Osteoblast (primary cell): Measurements from ENCODE around the gene LRMDA. TPM values are rescaled to one million over a fixed set of nuclear protein-coding genes. Genes with fewer than 3 reads are reported as not detected.

ENCODE experiments used
- DNase-seq: peaks from one replicate; pipeline ENCODE4 v3.0.0; 2011; ENCODE audit warnings: low spot score, mixed read lengths; ENCODE audit not compliant: insufficient read length; ENCODE audit errors: missing footprints
- H2AFZ ChIP-seq: 2 replicates; pipeline ENCODE4 v1.6.0; 2011; ENCODE audit warnings: mild to moderate bottlenecking, low read length
- H3K27ac ChIP-seq: 2 replicates; pipeline ENCODE4 v1.5.1; 2011; ENCODE audit warnings: mild to moderate bottlenecking, low read depth, low read length, moderate library complexity
- H3K27me3 ChIP-seq: 2 replicates; pipeline ENCODE4 v1.6.0; 2012; ENCODE audit warnings: mild to moderate bottlenecking, control low read depth, inconsistent platforms, low read length, moderate library complexity; ENCODE audit not compliant: insufficient read depth
- H3K36me3 ChIP-seq: 2 replicates; pipeline ENCODE4 v1.5.1; 2011; ENCODE audit warnings: mild to moderate bottlenecking, low read length, control low read depth, moderate library complexity; ENCODE audit not compliant: insufficient read depth
- H3K4me1 ChIP-seq: 2 replicates; pipeline ENCODE4 v1.5.1; 2011; ENCODE audit warnings: mild to moderate bottlenecking, low read length, control low read depth, moderate library complexity; ENCODE audit not compliant: insufficient read depth
- H3K4me2 ChIP-seq: 2 replicates; pipeline ENCODE4 v1.6.0; 2011; ENCODE audit warnings: mild to moderate bottlenecking, low read length; ENCODE audit not compliant: insufficient read depth
- H3K4me3 ChIP-seq: fragments of 200-600 bp; sonication (generic); 3 replicates; pipeline ENCODE4 v1.5.1; 2012; ENCODE audit warnings: mild to moderate bottlenecking, low read length, inconsistent platforms; ENCODE audit not compliant: insufficient read depth
- H3K79me2 ChIP-seq: 2 replicates; pipeline ENCODE4 v1.6.0; 2012; ENCODE audit warnings: mild to moderate bottlenecking, low read length, control low read depth, inconsistent platforms; ENCODE audit not compliant: insufficient read depth
- H3K9me3 ChIP-seq: 2 replicates; pipeline ENCODE4 v1.5.1; 2011; ENCODE audit warnings: low read depth, low read length, control low read depth
- H4K20me1 ChIP-seq: 2 replicates; pipeline ENCODE4 v1.6.0; 2012; ENCODE audit warnings: mild to moderate bottlenecking, low read length, control low read depth; ENCODE audit not compliant: insufficient read depth
- total RNA-seq: library from RNA; depleted of rRNA; stranded (reverse); fragments of >200 nt; gene quantifications from 2 replicates; pipeline ENCODE4 v1.2.3, GENCODE V29; 2012
- TF ChIP-seq, protein P1 (sequence below): IDR thresholded peaks from 2 replicates; pipeline ENCODE4 v1.5.1; 2011; ENCODE audit warnings: mild to moderate bottlenecking, low read depth, low read length, moderate library complexity; ENCODE audit errors: extremely low read depth

The LRMDA gene
- total RNA-seq, 1 donor: 18.5 TPM

DNA sequence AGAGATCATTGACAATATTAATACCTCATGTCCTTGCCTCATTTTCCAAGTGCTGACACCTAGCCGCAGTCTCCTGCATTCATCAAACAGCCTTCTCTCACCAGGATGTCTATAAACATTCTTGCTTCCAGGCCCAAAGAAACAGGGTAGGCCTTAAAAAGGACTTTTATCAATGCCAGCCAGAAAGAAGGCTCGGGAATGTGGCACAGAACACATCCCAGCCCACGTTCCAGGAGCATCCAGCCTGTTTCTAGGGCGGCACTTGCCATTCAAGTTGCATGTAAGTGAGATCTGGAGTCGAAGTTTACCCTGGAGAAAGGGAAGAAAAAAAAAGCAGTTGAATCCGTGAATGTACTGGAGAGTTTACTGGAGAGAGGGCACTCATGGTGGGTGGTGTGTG, 1123.1 kb downstream of the LRMDA start:
- TF ChIP-seq, protein P1, sequence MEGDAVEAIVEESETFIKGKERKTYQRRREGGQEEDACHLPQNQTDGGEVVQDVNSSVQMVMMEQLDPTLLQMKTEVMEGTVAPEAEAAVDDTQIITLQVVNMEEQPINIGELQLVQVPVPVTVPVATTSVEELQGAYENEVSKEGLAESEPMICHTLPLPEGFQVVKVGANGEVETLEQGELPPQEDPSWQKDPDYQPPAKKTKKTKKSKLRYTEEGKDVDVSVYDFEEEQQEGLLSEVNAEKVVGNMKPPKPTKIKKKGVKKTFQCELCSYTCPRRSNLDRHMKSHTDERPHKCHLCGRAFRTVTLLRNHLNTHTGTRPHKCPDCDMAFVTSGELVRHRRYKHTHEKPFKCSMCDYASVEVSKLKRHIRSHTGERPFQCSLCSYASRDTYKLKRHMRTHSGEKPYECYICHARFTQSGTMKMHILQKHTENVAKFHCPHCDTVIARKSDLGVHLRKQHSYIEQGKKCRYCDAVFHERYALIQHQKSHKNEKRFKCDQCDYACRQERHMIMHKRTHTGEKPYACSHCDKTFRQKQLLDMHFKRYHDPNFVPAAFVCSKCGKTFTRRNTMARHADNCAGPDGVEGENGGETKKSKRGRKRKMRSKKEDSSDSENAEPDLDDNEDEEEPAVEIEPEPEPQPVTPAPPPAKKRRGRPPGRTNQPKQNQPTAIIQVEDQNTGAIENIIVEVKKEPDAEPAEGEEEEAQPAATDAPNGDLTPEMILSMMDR: no peak
- no peak overlapping the region for H3K27ac ChIP-seq
- DNase-seq: no peak
- H3K9me3 ChIP-seq: no peaks in the 10 kb centered on the region
- no peaks in the 10 kb centered on the region for H3K36me3 ChIP-seq
- no peaks in the 10 kb centered on the region for H4K20me1 ChIP-seq
- H3K4me1 ChIP-seq: peaks cover 18% of the 10 kb centered on the region
- H2AFZ ChIP-seq: no peak overlapping the region
- no peaks in the 10 kb centered on the region for H3K27me3 ChIP-seq
- no peak overlapping the region for H3K4me2 ChIP-seq
- no peaks in the 10 kb centered on the region for H3K79me2 ChIP-seq
- H3K4me3 ChIP-seq: no peak overlapping the region

DNA sequence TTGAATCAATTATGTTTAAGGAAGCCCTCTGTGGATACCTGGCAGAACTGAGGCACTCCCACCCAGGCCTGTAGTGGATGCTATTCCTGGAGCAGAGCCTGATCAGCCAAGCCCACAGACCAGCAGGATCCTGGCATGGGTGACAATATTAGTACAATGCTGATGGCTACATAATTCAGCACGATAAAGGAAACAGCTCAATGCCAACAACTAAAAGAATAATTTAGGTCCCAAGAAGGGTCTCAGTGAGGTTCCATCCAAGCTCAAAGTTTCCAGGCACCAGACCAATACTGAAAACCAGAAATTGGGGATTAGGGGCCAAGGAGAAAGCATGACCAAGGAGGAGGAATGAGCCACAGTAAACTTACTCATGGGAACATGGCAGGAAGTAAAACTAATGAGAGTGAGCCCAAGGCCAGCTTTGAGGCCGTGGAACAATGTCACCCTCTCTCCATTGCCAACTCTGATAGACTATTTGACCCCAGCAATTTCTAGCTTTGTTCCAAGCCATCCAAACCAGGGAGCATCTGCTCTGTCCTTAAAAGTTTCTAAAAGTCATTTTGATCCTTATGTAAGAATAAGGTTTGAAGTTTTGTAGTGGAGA, 1123.7 kb downstream of the LRMDA start:
- no peak overlapping the region for H2AFZ ChIP-seq
- H3K4me1 ChIP-seq: peaks cover 24% of the 10 kb centered on the region
- no peaks in the 10 kb centered on the region for H3K27me3 ChIP-seq
- no peak overlapping the region for H3K4me3 ChIP-seq
- H3K36me3 ChIP-seq: no peaks in the 10 kb centered on the region
- no peak overlapping the region for H3K4me2 ChIP-seq
- H3K79me2 ChIP-seq: no peaks in the 10 kb centered on the region
- H4K20me1 ChIP-seq: no peaks in the 10 kb centered on the region
- H3K9me3 ChIP-seq: no peaks in the 10 kb centered on the region
- no peak overlapping the region for H3K27ac ChIP-seq
- no peak for DNase-seq
- TF ChIP-seq, protein P1: no peak

DNA sequence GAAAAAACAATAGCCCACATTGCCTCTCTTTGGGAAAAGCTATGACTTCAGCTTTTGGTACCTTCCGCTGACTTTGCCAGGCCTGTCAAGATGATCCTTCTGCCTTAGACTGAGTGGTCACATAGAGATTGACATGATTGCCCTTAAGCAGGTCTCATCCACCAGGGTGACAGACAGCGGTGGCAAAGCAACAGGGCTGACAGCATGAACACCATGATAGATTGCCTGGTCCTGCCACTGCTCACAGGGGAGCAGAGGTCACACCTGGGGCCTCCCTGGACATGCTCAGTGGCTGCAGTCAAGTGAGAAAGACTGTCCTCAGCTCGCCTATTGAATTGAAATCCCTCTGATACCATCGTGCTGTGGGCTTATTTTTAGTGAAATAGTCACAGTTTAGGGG, 1125.9 kb downstream of the LRMDA start:
- H2AFZ ChIP-seq: no peak overlapping the region

DNA sequence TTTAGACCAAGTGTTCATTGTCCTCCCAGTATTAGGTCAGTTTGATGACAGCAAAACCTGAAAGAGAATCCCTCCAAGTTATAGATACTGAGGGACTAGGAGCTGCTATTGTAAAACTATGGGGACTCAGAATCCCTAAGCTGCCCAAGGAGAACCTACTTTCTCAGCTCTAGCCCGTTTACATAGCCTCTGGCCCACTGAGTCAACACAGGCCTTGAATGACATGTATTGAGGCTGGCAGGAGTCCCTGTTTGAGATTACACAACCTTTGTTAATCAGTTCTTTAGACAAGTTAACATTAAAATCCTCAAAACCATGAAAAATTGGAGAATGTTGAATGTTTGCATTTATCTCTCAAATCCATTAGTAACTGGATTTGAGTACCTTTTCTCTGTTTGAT, 1127.2 kb downstream of the LRMDA start:
- Histone ChIP-seq H3K27me3 (no peaks in the 10 kb centered on the region), H3K9me3 (no peaks in the 10 kb centered on the region), H4K20me1 (no peaks in the 10 kb centered on the region), H3K4me1 (peaks cover 27% of the 10 kb centered on the region), H3K27ac (peak overlapping the region; percentile 22), H3K36me3 (no peaks in the 10 kb centered on the region), H2AFZ (no peak overlapping the region), H3K79me2 (no peaks in the 10 kb centered on the region), H3K4me2 (peak overlapping the region; percentile 45), H3K4me3 (peak overlapping the region; percentile 13)
- TF ChIP-seq, protein P1: no peak
- DNase-seq: peak; percentile 74

More for the DNA sequence above, 1125.9 kb downstream of the LRMDA start:
- Histone ChIP-seq H3K36me3 (no peaks in the 10 kb centered on the region), H3K27ac (no peak overlapping the region), H3K4me2 (no peak overlapping the region), H4K20me1 (no peaks in the 10 kb centered on the region), H3K4me1 (peaks cover 27% of the 10 kb centered on the region), H3K4me3 (no peak overlapping the region), H3K9me3 (no peaks in the 10 kb centered on the region), H3K79me2 (no peaks in the 10 kb centered on the region), H3K27me3 (no peaks in the 10 kb centered on the region)
- DNase-seq: no peak
- TF ChIP-seq, protein P1: no peak
